ENCODE data around the gene FAM240A. TPM values are rescaled to one million over a fixed set of nuclear protein-coding genes. Genes with fewer than 3 reads are reported as not detected.

Gene FAM240A
- total RNA-seq, 4 donors from 2014 or later: 0.18 TPM; not detected in 3

DNA sequence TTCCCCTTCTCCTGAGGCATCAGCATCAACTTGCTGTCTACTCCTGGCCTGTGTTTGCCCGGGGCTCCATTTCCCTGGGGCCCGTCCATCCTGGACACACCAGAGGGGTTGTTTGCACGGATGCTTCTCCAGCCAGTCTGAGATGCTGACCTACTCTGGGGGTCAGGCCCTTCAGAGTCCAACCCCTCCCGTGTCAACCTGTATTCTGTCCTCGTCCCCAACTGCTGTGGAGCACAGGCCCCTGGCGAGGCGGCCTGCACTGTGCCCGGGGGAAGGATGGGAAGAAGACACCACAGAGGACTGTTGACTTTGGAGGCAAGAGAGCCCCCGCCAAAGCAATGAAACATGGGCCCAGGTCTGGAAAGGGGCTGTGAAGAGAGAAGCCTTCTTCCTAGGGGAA, 55.3 kb downstream of the FAM240A start:
- Histone ChIP-seq H3K4me1 (peaks cover 0 to 19% of the 10 kb centered on the region in 2 donors), H3K36me3 (peaks cover 0 to 6% of the 10 kb centered on the region in 2 donors), H3K4me3 (no peak overlapping the region), H3K27ac (no peak overlapping the region), H3K9me3 (no peaks in the 10 kb centered on the region), H3K27me3 (no peaks in the 10 kb centered on the region)
- TF ChIP-seq POLR2A (IDR thresholded peaks at IDR 0.05): no peak
- TF ChIP-seq, protein P1, sequence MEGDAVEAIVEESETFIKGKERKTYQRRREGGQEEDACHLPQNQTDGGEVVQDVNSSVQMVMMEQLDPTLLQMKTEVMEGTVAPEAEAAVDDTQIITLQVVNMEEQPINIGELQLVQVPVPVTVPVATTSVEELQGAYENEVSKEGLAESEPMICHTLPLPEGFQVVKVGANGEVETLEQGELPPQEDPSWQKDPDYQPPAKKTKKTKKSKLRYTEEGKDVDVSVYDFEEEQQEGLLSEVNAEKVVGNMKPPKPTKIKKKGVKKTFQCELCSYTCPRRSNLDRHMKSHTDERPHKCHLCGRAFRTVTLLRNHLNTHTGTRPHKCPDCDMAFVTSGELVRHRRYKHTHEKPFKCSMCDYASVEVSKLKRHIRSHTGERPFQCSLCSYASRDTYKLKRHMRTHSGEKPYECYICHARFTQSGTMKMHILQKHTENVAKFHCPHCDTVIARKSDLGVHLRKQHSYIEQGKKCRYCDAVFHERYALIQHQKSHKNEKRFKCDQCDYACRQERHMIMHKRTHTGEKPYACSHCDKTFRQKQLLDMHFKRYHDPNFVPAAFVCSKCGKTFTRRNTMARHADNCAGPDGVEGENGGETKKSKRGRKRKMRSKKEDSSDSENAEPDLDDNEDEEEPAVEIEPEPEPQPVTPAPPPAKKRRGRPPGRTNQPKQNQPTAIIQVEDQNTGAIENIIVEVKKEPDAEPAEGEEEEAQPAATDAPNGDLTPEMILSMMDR (IDR thresholded peaks at IDR 0.05 in 4 of 5, conservative IDR thresholded peaks at IDR 0.05 in 1 of 5): no peak
- DNase-seq: peak; percentile 0 to 7
- in situ Hi-C loops (cut with MboI; ENCODE audit: low sequenced_read_pairs in 4 of 4): no loop called here
- intact Hi-C loops (cut with DNase I; ENCODE audit: low total_unique reads): no loop called here
- ATAC-seq: no peak

DNA sequence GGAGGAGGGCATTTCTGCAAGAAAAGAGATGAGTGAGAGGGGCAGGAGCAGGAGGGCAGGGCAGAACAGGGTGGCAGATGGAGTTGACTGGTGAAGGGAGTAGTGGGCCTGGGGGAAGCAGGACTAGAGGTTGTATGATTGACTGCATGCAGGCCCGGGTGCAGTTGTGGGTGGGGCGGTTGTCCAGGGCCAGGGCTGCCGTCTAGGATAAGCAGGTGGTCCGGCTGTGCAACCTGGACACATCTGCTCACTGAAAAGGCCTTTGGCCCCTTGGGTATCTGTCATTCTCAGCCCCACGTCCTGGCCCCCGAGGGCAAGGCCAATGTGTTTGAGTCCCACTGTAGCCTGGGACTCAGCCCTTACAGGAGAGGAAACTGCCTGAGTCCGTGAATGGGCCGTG, 55.8 kb downstream of the FAM240A start:
- peaks cover 0 to 14% of the 10 kb centered on the region in 2 donors for H3K4me1 ChIP-seq
- H3K27me3 ChIP-seq: no peaks in the 10 kb centered on the region
- no peaks in the 10 kb centered on the region for H3K9me3 ChIP-seq
- no peak overlapping the region for H3K4me3 ChIP-seq
- H3K36me3 ChIP-seq: peaks cover 0 to 6% of the 10 kb centered on the region in 2 donors
- in situ Hi-C loops (cut with MboI; ENCODE audit: low sequenced_read_pairs in 4 of 4) (no loop called here), intact Hi-C loops (cut with DNase I; ENCODE audit: low total_unique reads) (no loop called here)
- no peak for TF ChIP-seq POLR2A (IDR thresholded peaks at IDR 0.05)
- TF ChIP-seq, protein P1 (IDR thresholded peaks at IDR 0.05 in 4 of 5, conservative IDR thresholded peaks at IDR 0.05 in 1 of 5): no peak
- H3K27ac ChIP-seq: no peak overlapping the region
- ATAC-seq: no peak
- peak in 1 of 2 donors; percentile 0 for DNase-seq

DNA sequence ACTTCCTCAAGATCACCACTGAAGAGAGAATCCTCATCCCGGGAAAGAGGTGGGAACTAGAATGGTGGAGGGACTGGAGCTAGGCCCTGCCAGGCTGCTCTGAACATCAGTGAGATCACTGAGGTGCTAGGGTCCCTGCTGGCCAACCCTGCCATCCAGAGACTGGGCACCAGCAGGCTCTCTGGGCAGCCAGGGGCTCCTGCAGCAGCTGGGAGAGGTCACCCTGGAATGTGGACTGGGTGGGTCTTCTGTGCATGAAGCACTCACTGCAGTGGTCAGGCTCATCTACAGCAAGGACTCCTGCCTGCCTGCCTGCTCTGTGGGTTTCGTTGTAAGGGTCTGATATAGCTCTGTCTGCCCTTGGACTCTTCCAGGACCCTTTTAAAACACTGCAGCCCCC, 56.3 kb downstream of the FAM240A start:
- Histone ChIP-seq H3K27ac (no peak overlapping the region), H3K36me3 (peaks cover 0 to 10% of the 10 kb centered on the region in 2 donors), H3K9me3 (no peaks in the 10 kb centered on the region), H3K4me1 (peaks cover 0 to 9% of the 10 kb centered on the region in 2 donors), H3K4me3 (no peak overlapping the region), H3K27me3 (no peaks in the 10 kb centered on the region)
- DNase-seq: peak in 1 of 2 donors; percentile 0
- intact Hi-C loops (cut with DNase I; ENCODE audit: low total_unique reads) (no loop called here), in situ Hi-C loops (cut with MboI; ENCODE audit: low sequenced_read_pairs in 4 of 4) (no loop called here)
- TF ChIP-seq POLR2A (IDR thresholded peaks at IDR 0.05): no peak
- TF ChIP-seq, protein P1 (IDR thresholded peaks at IDR 0.05 in 4 of 5, conservative IDR thresholded peaks at IDR 0.05 in 1 of 5): no peak
- ATAC-seq: no peak

- Histone ChIP-seq H3K4me1 (peaks cover 0 to 1% of the 10 kb centered on the region in 2 donors), H3K27me3 (no peaks in the 10 kb centered on the region), H3K9me3 (no peaks in the 10 kb centered on the region), H3K4me3 (no peak overlapping the region), H3K27ac (no peak overlapping the region), H3K36me3 (peaks cover 0 to 18% of the 10 kb centered on the region in 2 donors)
- intact Hi-C loops (cut with DNase I; ENCODE audit: low total_unique reads): no loop called here
- in situ Hi-C loops (cut with MboI; ENCODE audit: low sequenced_read_pairs in 4 of 4): no loop called here
- no peak for TF ChIP-seq POLR2A (IDR thresholded peaks at IDR 0.05)
- TF ChIP-seq, protein P1 (IDR thresholded peaks at IDR 0.05 in 4 of 5, conservative IDR thresholded peaks at IDR 0.05 in 1 of 5): no peak
- ATAC-seq (no peak), DNase-seq (peak in 1 of 2 donors; percentile 8)
Measured at GRCh38 chr3:46669191-46669999, 57.1 kb downstream of the FAM240A start.

Measured in gastrocnemius medialis (tissue), 4 donors.